Activated naive CD8-positive, alpha-beta T cell (primary cell): ENCODE data around the gene MYDGF.
A peak's percentile ranks its signal among the peaks of the same experiment; 100 is the strongest.
"Not testable (repeated sequence)": the region's sequence is repeated elsewhere in the genome, so short reads cannot be mapped to it uniquely, and the experiment has no call there.

Source experiments
- H3K27ac Mint-ChIP-seq: one replicate; pipeline ENCODE4 v1.8.0; 2021; ENCODE audit warnings: mixed read lengths
- H3K27me3 Mint-ChIP-seq: one replicate; pipeline ENCODE4 v1.8.0; 2021; ENCODE audit warnings: mixed read lengths
- H3K36me3 Mint-ChIP-seq: one replicate; pipeline ENCODE4 v1.8.0; 2021; ENCODE audit warnings: mixed read lengths
- H3K4me1 Mint-ChIP-seq: one replicate; pipeline ENCODE4 v1.8.0; 2021; ENCODE audit warnings: low read depth, mixed read lengths
- H3K4me3 Mint-ChIP-seq: one replicate; pipeline ENCODE4 v1.8.0; 2021; ENCODE audit warnings: mild to moderate bottlenecking, mixed read lengths
- H3K9me3 Mint-ChIP-seq: one replicate; pipeline ENCODE4 v1.8.0; 2021; ENCODE audit warnings: low read depth, mixed read lengths

The MYDGF gene

DNA sequence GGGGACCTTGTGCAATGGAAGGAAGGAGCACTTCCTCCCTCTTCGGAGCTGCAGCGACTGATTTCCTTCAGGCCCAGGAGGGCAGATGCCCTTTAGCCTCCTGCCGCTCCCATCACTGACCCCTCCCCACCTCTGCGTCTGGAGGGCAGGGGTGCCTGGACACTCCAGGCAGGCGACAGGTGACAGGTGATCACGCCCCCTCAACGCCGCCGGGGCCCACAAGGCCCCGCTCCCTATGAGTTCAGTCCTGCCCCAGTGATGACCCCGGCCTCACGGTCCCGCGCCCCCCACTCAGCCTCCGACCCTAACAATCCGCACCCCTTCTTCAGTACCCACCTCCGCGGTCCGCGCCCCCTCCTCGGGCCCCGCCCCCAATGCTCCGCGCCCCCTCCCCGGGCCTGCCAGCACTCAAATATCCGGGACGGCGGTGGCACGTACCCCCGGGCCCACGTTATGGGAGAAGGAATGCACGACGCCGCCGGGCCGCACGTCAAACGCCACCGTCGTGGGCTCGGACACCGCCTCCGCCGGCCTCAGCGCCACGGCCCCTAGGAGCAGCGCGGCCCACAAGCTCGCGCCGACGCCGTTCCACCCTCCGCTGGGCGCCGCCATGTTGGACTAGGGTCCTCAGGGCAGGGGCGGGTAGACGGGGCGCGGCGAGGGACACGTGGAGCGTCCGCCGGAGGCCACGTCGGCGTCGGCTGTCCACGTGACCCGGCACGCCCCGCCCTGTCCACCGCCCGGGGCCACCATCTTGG lies at the start of gene MYDGF:
Gene MYDGF (minus strand): TSS at position 620 of the 758 bp plus-strand sequence. CDS start 8 bp downstream, at position 612.
- Mint-ChIP-seq H3K27me3 (no peaks in the 10 kb centered on the region), H3K9me3 (no peaks in the 10 kb centered on the region), H3K4me1 (peaks cover 11% of the 10 kb centered on the region), H3K27ac (peak within 1 kb of the TSS; percentile 70), H3K36me3 (no peaks in the 10 kb centered on the region), H3K4me3 (peak within 1 kb of the TSS; percentile 90)

DNA sequence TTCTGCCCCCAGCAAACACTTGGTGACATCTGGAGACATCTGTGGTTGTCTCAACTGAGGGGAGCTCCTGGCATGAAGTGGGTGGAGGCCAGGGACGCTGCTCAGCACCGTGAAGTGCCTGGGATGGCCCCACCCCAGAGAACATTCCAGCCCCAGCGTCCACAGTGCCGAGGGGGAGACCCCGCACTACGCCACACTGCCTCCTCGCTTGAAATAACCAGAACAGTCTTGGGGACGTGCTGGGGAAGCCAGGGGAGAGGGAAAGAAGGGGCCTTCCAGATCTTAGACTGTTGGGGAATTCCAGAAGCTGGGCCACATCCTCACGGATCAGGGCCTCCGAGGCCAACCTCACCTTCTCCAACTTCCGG lies 49.3 kb upstream of the MYDGF start:
- Mint-ChIP-seq H3K27ac (no peak overlapping the region), H3K27me3 (no peaks in the 10 kb centered on the region), H3K36me3 (peaks cover 3% of the 10 kb centered on the region), H3K9me3 (no peaks in the 10 kb centered on the region), H3K4me1 (peaks cover 16% of the 10 kb centered on the region), H3K4me3 (no peak overlapping the region)

DNA sequence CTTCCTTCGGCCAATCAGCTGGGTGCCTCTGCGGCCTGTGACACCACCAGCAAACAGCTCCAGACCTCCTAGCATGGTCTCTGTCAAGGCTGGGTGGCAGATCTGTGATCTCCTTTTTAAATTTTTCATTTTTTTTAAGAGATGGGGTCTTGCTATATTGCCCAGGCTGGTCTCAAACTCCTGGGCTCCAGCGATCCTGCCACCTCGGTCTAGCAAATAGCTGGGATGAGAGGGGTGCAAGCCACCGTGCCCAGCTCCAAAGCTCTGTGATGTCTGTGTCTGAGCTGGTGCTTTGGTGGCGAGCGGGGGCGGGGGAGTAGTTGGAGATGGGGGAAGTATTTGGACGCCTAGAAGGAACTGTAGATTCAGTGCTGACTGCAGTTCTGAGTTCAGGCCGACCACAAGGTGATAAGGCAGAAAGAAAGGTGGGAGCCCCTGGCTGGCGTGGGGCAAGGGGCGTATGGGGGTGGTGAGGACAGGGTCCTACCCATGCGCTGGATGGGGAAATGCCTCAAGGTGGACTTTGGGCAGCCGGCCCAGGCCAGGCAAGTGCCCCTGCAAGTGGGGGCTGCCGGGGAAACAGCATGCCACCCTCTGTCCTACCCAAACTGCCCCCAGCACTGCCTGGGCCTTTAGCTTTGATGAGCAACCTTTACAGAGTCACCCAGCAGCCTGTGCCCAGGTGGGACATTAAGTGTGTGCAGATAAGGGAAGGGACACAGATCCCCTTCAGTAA lies 48.0 kb upstream of the MYDGF start:
- Mint-ChIP-seq H3K27me3 (no peaks in the 10 kb centered on the region), H3K4me1 (peaks cover 15% of the 10 kb centered on the region), H3K27ac (no peak overlapping the region), H3K36me3 (peaks cover 3% of the 10 kb centered on the region), H3K9me3 (no peaks in the 10 kb centered on the region), H3K4me3 (no peak overlapping the region)

DNA sequence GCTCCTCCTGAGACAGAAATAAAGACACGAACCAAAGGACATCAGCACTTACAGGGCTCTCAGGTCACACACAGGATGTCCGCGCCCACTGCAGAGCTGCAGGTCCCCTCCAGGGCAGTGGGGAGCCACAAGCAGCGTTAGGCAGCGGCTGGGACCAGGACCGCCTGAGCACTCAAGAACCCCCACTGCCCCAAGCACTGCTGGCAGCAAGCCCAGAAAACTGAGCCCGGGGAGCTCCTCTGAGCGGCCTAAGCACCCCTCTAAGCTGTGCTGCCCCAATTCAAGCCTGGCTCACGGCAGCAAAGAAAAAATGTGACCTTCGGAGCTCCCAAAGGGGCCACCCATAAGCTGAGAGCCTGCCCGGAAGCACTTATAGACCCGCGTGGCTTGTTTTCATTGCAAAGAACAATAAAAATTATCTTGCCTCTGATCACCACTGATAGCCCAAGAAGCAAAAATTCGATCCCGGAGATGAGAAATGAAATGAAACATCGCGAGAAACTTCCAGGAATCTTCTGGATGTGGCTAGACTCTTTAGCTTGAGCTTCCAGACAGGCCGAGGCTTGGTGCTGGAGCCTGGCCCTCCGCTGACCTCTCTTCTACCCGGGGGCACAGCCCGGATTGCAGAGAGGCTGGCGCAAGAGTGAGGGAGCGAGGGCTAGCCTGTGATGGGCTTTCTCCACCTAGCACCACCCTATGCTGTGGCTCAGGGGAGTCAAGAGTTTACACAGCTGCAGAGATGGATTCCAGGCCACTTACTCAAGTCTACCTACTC lies 47.2 kb upstream of the MYDGF start:
- no peak overlapping the region for H3K27ac Mint-ChIP-seq

DNA sequence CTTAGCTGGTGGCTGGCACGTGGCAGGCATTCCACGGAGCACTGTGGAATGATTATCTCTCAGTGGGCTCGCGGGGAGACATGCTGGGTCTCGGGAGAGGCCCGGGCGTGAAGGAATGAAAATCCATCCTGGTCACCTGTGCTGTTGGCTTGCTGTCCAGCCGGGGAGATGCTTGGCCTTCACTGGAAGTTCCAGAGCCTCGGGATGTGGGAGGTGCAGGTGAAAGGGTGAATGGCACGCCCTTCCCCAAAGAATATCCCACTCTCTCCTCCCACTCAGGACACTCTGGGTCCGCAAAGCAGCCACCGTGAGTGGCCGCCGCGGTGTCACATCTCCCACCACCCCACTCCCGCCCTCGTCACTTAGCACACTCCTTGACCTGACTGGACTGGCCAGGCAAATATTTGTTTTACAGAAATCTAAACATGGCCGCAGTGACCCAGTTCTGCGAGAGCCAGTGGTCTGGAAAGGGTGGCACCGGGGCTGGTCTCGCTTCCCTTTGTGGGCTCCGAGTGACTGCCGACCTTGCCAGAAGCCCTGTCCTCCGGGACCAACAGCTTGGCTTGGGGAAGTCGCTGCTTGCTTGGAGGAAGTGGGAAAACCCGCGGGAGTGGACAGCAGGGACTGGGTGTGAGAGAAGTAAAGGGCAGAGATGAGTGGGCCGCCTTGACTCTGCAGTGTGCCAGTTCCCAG lies 45.5 kb upstream of the MYDGF start:
- Mint-ChIP-seq H3K27me3 (no peaks in the 10 kb centered on the region), H3K4me1 (peaks cover 5% of the 10 kb centered on the region), H3K27ac (no peak overlapping the region), H3K4me3 (no peak overlapping the region), H3K36me3 (peaks cover 3% of the 10 kb centered on the region), H3K9me3 (no peaks in the 10 kb centered on the region)

More for the DNA sequence above, 47.2 kb upstream of the MYDGF start:
- H3K27me3 Mint-ChIP-seq, result no peaks in the 10 kb centered on the region
- peaks cover 3% of the 10 kb centered on the region for H3K36me3 Mint-ChIP-seq
- H3K4me3 Mint-ChIP-seq, result no peak overlapping the region
- no peaks in the 10 kb centered on the region for H3K9me3 Mint-ChIP-seq
- peaks cover 14% of the 10 kb centered on the region for H3K4me1 Mint-ChIP-seq

DNA sequence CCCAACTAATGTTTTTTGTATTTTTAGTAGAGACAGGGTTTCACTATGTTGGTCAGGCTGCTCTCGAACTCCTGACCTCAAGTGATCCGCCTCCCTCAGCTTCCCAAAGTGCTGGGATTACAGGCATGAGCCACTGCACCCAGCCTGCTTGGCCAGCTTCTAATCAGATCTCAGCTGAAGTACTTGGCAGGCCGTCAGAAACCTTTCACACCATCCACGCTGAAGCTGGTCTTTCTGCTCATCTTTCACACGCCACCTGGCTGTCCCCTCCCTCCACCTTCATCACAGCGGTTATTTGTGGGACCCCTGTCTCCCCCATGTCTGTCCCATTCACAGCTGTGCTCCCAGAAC lies 45.0 kb upstream of the MYDGF start:
- H3K36me3 Mint-ChIP-seq, H3K27me3 Mint-ChIP-seq, H3K27ac Mint-ChIP-seq, H3K4me3 Mint-ChIP-seq, H3K4me1 Mint-ChIP-seq, H3K9me3 Mint-ChIP-seq: not testable (repeated sequence)

DNA sequence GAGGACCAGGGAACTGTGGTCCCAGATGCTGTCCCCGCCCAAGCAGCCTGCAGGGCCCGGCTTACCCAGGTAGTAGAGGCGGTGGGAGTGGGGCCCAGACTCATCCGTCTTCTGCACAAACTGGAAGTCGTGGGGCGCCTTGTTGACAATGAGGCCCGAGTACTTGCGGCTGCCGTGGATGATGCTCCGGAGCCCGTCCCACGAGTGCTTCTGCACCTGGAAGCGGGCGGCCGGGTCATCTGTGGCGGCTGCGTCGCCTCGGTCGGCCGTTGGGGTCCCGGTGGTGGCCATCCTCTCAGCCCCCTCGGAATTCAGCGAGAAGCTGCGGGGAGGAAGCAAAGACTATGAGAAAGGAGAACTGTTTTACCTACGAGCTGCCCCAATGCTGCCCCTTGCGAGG lies 43.9 kb upstream of the MYDGF start:
- Mint-ChIP-seq H3K36me3 (peaks cover 3% of the 10 kb centered on the region), H3K4me3 (no peak overlapping the region), H3K27ac (no peak overlapping the region)

DNA sequence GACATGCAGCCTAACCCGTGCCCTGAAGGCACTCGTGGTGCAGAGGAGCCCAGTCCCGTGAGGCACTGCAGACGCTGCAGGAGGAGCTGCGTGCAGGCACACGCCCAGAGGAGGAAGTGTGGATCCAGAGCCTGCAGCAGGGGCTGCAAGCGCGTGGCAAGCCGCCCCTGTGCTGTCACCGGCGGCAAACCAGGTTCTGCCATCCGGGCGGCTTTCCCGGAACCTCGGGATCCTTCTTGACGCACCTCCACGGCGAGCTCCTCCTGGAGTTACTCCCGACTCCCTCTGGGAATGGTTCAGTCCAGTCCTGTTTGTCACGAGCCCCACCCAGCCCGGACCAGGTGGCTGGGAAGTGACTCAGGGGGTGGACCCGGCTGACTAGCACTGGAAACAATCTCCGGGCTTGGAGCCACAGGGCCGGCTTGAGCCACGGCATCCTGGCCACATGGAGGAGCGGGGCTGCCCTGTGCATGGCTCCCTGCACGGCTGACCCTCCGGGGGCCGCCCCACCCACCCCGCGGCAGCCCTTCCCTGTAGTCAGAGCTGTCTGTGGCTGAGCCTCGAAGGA lies 43.3 kb upstream of the MYDGF start:
- H3K9me3 Mint-ChIP-seq, result no peaks in the 10 kb centered on the region
- H3K4me1 Mint-ChIP-seq, result peaks cover 4% of the 10 kb centered on the region
- peaks cover 3% of the 10 kb centered on the region for H3K36me3 Mint-ChIP-seq
- no peak overlapping the region for H3K27ac Mint-ChIP-seq
- no peak overlapping the region for H3K4me3 Mint-ChIP-seq
- H3K27me3 Mint-ChIP-seq, result no peaks in the 10 kb centered on the region

More for the DNA sequence above, 43.9 kb upstream of the MYDGF start:
- H3K27me3 Mint-ChIP-seq, result no peaks in the 10 kb centered on the region
- no peaks in the 10 kb centered on the region for H3K9me3 Mint-ChIP-seq
- H3K4me1 Mint-ChIP-seq, result peaks cover 4% of the 10 kb centered on the region

DNA sequence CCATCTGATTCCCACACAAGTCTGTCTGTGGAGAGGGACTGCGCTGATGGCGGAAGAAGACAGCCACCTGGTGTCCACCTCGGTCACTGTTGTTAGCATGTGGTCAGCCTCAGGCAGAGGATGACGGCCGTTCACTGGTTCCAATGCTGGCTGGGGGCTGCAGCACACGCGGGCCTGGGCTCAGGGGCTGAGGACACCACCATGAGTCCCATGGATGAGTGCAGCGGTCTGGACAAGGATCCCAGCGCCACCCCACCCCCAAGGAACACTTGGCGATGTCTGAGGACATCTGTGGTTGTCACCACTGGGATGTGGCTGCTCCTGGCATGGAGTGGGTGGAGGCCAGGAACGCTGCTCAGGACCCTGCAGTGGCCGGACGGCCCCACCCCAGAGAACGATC lies 42.6 kb upstream of the MYDGF start:
- Mint-ChIP-seq H3K27ac (no peak overlapping the region), H3K9me3 (no peaks in the 10 kb centered on the region), H3K27me3 (no peaks in the 10 kb centered on the region), H3K4me1 (peaks cover 4% of the 10 kb centered on the region), H3K36me3 (peaks cover 3% of the 10 kb centered on the region), H3K4me3 (no peak overlapping the region)

DNA sequence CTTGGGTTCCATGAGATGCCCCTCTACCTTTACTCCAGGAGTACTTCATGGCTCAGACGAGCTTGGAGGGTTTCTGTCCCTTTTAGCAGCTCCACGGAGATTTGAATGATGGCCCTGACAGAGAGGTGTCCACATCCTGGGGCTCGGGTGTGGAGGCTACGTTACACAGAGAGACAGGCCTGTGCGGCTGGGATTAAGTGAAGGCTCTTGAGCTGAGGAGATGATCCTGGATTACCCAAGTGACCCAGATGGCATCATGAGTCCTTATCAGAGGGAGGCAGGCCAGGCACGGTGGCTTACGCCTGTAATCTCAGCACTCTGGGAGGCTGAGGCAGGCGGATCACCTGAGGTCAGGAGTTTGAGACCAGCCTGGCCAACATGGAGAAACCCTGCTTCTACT lies 41.1 kb upstream of the MYDGF start:
- H3K9me3 Mint-ChIP-seq, result no peaks in the 10 kb centered on the region
- H3K27me3 Mint-ChIP-seq, result no peaks in the 10 kb centered on the region
- peaks cover 3% of the 10 kb centered on the region for H3K36me3 Mint-ChIP-seq
- H3K4me1 Mint-ChIP-seq, result peaks cover 4% of the 10 kb centered on the region
- no peak overlapping the region for H3K4me3 Mint-ChIP-seq
- H3K27ac Mint-ChIP-seq, result no peak overlapping the region

DNA sequence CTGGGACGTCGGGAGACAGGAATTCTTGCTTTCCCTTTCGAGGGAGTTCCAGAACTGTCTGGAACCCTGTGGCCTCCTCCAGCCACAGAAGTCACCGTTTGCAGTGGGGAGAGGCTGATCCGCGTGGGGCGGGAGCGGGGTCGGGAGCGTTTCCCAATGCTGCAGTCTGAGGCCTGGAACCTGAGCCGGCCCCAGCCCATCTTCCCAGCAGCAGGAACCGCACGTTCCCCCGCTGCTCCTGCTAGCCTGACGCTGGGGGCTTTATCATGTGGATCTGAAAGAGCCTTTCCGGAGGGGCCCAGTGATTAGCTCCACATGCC lies 40.1 kb upstream of the MYDGF start:
- Mint-ChIP-seq H3K4me1 (peaks cover 4% of the 10 kb centered on the region), H3K27ac (no peak overlapping the region), H3K36me3 (peaks cover 3% of the 10 kb centered on the region), H3K27me3 (no peaks in the 10 kb centered on the region), H3K4me3 (no peak overlapping the region), H3K9me3 (no peaks in the 10 kb centered on the region)

DNA sequence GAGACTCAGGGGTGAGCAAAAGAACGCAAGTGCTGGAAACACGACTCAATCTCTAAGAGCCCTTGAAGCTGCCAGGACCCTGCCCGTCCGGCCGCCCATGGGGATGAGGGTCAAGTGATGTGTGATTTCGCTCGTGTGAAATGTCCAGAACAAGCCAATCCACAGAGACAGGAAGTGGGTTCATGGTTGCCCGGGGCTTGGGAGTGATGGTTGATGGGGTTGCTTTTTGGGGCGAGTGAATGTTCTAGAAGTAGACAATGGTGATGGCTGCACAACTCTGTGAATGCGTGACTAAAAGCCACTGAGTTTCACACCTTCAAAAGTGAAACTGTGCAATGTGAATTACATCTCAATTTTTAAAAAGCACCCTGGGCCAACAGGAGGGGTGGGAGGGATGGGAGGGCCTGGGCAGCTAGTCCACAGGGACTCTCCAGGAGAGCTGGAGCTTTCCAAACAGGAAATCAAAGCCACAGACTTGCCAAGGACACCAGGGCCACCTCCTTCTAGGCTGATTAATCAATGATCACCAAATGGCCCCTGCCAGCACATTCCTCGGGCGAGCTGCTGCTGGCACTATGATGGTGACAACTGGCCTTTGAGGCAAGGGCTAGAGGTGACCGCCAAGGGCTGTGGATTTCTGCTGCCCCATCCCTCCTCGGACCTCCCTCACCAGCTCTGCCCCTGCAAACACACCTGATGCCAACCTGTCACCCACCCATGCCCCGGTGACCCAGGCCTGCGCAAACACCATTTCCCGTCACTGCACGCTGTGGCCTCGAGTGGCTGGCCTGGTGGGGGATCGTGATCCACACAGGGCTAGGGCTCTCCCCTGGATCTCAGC lies 39.5 kb upstream of the MYDGF start:
- no peaks in the 10 kb centered on the region for H3K9me3 Mint-ChIP-seq

DNA sequence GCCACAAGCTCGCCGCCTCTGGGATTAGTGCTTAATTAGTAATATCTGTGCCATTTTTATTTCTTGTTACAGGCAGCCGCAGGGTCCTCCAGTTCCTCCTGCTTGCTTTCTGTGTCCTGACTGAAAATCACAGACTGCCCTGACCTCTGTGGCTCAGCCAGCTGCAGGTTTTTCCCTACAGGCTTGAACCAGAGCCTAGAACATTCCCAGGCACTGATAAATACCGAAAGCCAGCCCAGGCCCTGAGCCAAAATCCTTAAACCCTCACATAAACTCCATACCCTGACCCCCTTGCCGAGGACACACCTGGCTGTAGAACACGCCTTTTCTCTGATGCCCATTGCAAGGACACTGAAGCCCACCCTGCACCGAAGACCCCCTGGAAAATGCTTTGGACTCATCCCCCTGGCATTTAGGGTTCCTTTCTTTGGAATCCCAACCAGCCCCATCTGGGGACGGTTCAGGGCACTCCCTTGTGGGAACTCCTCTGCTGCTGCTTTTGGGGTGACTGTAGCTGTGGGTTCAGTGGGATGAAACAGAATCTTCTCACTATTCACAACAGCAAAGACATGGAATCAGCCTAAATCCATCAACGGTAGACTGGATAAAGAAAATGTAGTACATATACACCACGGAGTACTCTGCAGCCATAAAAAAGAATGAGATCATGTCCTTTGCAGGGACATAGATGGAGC lies 38.0 kb upstream of the MYDGF start:
- Mint-ChIP-seq H3K36me3 (no peaks in the 10 kb centered on the region), H3K9me3 (no peaks in the 10 kb centered on the region), H3K27me3 (no peaks in the 10 kb centered on the region), H3K4me1 (peaks cover 4% of the 10 kb centered on the region), H3K27ac (no peak overlapping the region), H3K4me3 (no peak overlapping the region)

More for the DNA sequence above, 39.5 kb upstream of the MYDGF start:
- Mint-ChIP-seq H3K4me3 (no peak overlapping the region), H3K27ac (no peak overlapping the region), H3K27me3 (no peaks in the 10 kb centered on the region), H3K4me1 (peaks cover 4% of the 10 kb centered on the region), H3K36me3 (peaks cover 1% of the 10 kb centered on the region)
